Large intestine (tissue), 3 donors: ENCODE measurements around the gene BHLHA15. TPM values are rescaled to one million over a fixed set of nuclear protein-coding genes. Genes with fewer than 3 reads are reported as not detected.

Source experiments
- DNase-seq, 2 donors: peaks; one replicate each; pipeline versions ENCODE4 v3.0.0 to v3.0.0-alpha.2; 2013
- H3K27ac ChIP-seq: one replicate; pipeline ENCODE4 v1.5.1; 2013; ENCODE audit warnings: low read length
- H3K27me3 ChIP-seq: 2 replicates; pipeline ENCODE4 v1.6.1; 2013; ENCODE audit warnings: low read length; ENCODE audit not compliant: control insufficient read depth, insufficient read depth
- H3K36me3 ChIP-seq: 2 replicates; pipeline ENCODE4 v1.6.1; 2013; ENCODE audit warnings: low read length; ENCODE audit not compliant: control insufficient read depth, insufficient read depth
- H3K4me1 ChIP-seq: one replicate; pipeline ENCODE4 v1.6.1; 2013; ENCODE audit warnings: low read length; ENCODE audit not compliant: control insufficient read depth, insufficient read depth
- H3K4me3 ChIP-seq: one replicate; pipeline ENCODE4 v1.5.1; 2013; ENCODE audit warnings: low read length
- H3K9me3 ChIP-seq: one replicate; pipeline ENCODE4 v1.6.1; 2013; ENCODE audit warnings: mild to moderate bottlenecking, low read depth, low read length, moderate library complexity; ENCODE audit not compliant: control insufficient read depth
- WGBS: methylation state at CpG from one replicate; pipeline ENCODE4 v1.1.5; 2013; ENCODE audit warnings: low lambda C conversion rate; ENCODE audit not compliant: insufficient coverage; 5-methylcytosine and 5-hydroxymethylcytosine counted together
- polyA plus RNA-seq: library from polyadenylated mRNA; unstranded; fragments of 120-200 nt; gene quantifications from one replicate; pipeline ENCODE4 v1.2.1, GENCODE V29; 2013

Gene BHLHA15
- polyA plus RNA-seq, 1 donor = 0.60 TPM

DNA sequence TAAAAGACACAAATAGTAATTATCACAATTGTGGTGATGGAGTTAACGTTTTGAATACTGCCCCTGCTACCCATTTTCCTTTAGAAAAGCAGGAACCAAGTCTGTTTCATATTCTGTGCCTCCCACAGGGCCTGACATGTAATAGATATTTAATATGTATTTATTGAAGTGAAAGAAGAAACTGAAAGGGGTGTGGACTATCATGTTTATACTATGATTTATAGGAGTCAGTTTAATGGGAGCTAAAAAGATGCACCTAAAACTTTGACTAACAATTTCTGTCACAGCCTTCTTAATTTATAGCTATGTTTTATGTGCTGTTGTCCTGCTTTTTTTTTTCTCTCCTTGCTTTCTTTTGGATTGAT lies 24.1 kb upstream of the BHLHA15 start:
- H3K27me3 ChIP-seq = no peaks in the 10 kb centered on the region
- H3K4me1 ChIP-seq = no peaks in the 10 kb centered on the region
- H3K9me3 ChIP-seq = no peaks in the 10 kb centered on the region
- DNase-seq = no peak
- WGBS = 100% methylated on average over 1 of the region's 1 CpG
- H3K27ac ChIP-seq = no peak overlapping the region
- no peak overlapping the region for H3K4me3 ChIP-seq
- peaks cover 49% of the 10 kb centered on the region for H3K36me3 ChIP-seq

DNA sequence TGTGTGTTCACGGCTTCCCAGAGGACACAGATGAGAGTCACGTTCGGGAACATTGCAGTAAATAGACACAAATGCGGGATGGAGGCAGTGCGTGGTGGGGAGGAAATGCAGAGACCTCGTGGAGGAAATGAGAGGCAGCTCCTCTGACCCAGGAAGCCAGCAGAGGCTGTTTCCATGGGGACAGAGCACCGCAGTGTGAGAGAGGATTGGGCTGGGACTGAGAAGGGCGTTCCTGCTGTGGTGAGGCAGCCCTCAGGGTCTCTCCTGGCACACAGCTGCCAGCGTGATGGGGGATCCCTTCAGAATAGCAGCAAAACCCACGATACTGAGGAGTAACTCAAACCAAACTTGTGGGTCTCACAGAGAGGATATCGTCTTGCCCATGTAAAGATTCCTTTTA lies 21.7 kb upstream of the BHLHA15 start:
- no peak for DNase-seq
- no peak overlapping the region for H3K27ac ChIP-seq
- no peak overlapping the region for H3K4me3 ChIP-seq
- no peaks in the 10 kb centered on the region for H3K9me3 ChIP-seq
- WGBS = no CpG with 5 or more reads among the region's 11 CpGs
- H3K27me3 ChIP-seq = no peaks in the 10 kb centered on the region
- H3K4me1 ChIP-seq = no peaks in the 10 kb centered on the region
- H3K36me3 ChIP-seq = peaks cover 68% of the 10 kb centered on the region

DNA sequence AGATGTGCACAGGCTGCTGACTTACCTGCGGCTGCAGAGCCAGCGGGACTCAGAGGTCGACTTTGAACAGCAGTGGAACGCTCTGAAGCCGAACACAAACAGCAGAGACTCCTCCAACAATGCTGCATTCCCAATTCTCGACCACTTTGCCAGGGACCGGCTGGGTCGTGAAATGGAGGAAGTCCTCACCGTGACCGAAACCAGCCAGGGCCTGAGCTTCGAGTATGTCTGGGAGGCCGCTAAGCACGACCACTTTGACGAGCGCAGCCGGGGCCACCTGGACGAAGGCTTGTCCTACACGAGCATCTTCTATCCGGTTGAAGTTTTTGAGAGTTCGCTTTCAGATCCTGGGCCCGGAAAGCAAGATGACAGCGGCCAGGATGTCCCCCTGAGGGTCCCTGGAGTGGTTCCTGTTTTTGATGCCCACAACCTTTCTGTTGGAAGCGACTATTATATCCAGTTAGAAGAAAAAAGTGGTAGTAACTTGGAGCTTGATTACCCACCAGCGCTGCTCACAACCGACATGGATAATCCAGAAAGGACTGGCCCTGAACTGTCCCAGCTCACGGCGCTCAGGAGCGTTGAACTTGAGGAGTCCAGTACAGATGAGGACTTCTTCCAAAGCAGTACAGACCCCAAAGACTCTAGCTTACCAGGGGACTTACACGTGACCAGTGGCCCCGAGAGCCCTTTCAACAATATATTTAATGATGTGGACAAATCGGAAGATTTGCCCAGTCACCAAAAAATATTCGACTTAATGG lies 19.4 kb upstream of the BHLHA15 start:
- no peak for DNase-seq
- no peak overlapping the region for H3K27ac ChIP-seq
- H3K4me1 ChIP-seq = no peaks in the 10 kb centered on the region
- H3K9me3 ChIP-seq = no peaks in the 10 kb centered on the region
- no peak overlapping the region for H3K4me3 ChIP-seq
- H3K27me3 ChIP-seq = no peaks in the 10 kb centered on the region
- no CpG with 5 or more reads among the region's 32 CpGs for WGBS
- peaks cover 77% of the 10 kb centered on the region for H3K36me3 ChIP-seq

DNA sequence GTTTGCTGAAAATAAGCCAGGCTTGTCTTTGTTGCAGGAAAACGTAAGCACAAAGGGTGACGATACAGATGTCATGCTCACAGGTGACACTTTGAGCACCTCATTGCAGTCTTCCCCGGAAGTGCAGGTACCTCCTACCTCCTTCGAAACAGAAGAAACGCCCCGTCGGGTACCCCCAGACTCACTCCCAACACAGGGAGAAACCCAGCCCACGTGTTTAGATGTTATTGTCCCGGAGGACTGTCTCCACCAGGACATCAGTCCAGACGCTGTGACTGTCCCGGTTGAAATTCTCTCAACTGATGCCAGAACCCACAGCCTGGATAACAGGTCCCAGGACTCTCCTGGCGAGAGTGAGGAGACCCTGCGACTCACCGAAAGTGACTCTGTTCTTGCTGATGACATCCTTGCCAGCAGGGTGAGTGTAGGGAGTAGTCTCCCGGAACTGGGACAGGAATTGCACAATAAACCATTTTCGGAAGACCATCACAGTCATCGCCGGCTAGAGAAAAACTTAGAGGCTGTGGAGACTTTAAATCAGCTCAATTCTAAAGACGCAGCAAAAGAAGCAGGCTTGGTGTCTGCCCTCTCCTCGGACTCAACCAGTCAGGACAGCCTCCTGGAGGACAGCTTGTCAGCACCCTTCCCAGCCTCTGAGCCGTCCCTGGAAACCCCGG lies 18.3 kb upstream of the BHLHA15 start:
- Histone ChIP-seq H3K36me3 (peaks cover 72% of the 10 kb centered on the region), H3K27me3 (no peaks in the 10 kb centered on the region), H3K9me3 (no peaks in the 10 kb centered on the region), H3K27ac (no peak overlapping the region), H3K4me1 (no peaks in the 10 kb centered on the region), H3K4me3 (no peak overlapping the region)
- 100% methylated on average over 2 of the region's 22 CpGs for WGBS
- DNase-seq = no peak

DNA sequence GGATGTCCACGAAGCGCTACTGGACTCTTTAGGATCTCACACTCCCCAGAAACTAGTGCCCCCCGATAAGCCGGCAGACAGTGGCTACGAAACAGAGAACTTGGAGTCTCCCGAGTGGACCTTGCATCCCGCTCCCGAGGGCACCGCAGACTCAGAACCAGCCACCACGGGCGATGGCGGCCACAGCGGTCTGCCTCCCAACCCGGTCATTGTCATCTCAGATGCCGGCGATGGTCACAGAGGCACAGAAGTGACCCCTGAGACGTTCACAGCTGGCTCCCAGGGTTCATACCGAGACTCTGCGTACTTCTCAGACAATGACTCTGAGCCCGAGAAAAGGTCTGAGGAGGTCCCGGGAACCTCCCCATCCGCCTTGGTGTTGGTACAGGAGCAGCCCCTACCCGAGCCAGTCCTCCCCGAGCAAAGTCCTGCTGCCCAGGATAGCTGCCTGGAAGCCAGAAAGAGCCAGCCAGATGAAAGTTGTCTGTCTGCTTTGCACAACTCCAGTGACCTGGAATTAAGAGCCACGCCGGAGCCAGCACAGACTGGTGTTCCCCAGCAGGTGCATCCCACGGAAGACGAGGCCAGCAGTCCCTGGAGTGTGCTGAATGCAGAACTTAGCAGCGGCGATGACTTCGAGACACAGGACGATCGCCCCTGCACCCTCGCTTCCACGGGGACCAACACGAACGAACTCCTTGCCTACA lies 17.6 kb upstream of the BHLHA15 start:
- Histone ChIP-seq H3K27ac (no peak overlapping the region), H3K9me3 (no peaks in the 10 kb centered on the region), H3K4me3 (no peak overlapping the region), H3K36me3 (peaks cover 65% of the 10 kb centered on the region), H3K4me1 (no peaks in the 10 kb centered on the region), H3K27me3 (no peaks in the 10 kb centered on the region)
- DNase-seq = no peak
- 80% methylated on average over 1 of the region's 37 CpGs for WGBS

DNA sequence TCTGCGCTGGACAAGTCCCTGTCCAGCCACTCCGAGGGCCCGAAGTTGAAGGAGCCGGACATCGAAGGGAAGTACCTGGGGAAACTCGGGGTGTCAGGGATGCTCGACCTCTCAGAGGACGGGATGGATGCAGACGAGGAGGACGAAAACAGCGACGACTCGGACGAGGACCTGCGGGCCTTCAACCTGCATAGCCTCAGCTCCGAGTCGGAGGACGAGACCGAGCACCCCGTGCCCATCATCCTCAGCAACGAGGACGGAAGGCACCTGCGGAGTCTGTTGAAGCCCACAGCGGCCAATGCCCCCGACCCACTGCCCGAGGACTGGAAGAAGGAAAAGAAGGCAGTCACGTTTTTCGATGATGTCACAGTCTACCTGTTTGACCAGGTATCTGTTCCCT lies 17.1 kb upstream of the BHLHA15 start:
- no peaks in the 10 kb centered on the region for H3K4me1 ChIP-seq
- no peaks in the 10 kb centered on the region for H3K9me3 ChIP-seq
- DNase-seq = no peak
- no peaks in the 10 kb centered on the region for H3K27me3 ChIP-seq
- peaks cover 60% of the 10 kb centered on the region for H3K36me3 ChIP-seq
- H3K4me3 ChIP-seq = no peak overlapping the region
- WGBS = 100% methylated on average over 1 of the region's 28 CpGs
- no peak overlapping the region for H3K27ac ChIP-seq

DNA sequence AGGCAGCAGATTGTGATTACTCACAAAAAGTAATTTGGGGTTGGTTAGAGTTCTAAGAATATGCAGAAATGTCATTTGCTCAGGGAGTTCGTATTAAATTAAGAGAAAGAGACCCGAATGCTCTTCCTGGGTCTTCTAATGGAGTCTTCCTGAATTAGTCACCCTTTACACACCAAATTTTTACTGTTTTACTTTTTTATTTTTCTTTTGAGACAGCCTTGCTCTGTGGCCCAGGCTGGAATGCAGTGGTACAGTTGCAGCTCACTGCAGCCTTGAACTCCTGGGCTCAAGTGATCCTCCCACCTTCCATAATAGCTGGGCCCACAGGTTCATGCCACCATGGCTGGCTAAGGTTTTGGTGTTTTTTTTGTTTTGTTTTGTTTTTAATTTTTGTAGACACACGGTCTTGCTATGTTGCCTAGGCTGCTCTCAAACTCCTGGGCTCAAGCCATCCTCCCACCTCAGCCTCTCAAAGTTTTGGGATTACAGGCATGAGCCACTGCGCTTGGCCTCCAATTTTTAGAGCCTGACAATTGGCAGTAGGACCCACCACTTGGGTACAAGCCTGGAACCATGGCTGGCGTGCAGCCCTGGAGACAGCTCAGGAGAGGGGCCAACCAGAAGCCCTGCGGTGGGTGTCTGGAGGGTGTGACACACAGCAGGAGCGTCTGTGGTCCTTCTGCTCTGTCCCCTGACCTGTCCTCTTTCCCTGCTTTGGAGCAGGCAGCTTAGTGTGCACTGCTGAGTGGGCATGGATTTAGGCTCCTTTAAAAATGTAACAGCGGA lies 16.4 kb upstream of the BHLHA15 start:
- Histone ChIP-seq H3K27ac (no peak overlapping the region), H3K9me3 (no peaks in the 10 kb centered on the region), H3K36me3 (peaks cover 54% of the 10 kb centered on the region), H3K4me1 (no peaks in the 10 kb centered on the region), H3K4me3 (no peak overlapping the region), H3K27me3 (no peaks in the 10 kb centered on the region)
- WGBS = 100% methylated on average over 2 of the region's 8 CpGs
- no peak for DNase-seq

DNA sequence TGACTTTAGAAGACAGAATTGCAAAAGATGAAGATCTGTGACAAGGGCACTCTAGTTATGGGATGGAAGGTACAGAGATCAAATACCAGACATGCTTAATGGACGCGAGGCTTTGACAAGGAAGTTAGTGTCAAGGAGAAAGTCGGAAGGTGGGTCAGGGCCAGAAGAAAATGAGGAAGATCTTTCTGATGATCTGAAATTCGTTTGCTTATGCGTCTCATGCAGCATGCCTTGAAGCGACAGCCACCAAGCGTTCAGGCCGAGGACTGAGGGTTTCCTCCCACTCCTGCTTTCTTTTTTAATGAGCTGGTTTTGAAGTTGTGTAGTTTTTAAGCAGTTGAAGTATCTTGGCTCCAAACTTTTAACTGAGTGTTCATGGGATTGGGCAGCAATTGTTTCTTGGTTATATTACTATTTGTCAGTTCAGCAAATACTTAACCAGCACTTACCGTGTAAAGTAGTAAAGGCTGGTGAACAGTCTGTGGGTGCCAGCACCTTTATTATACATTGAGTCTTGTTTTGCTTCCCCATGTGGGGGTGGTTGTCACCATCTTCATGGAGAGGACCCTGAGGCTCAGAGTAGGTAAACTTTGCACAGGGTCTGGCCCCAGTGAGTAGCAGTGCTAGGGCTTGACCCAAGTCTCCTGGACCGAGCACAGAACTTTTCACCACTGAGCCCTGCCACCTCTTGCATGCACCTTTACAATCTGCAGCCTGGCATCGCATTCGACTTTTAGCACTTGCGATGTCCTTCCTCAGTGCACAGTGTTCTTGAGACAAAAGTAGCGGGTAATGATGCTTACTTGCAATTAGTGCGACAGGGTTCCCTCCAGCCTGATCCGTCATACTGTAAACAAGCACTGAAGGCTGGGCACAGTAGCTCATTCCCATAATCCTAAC lies 14.3 kb upstream of the BHLHA15 start:
- no peak for DNase-seq
- Histone ChIP-seq H3K27me3 (no peaks in the 10 kb centered on the region), H3K9me3 (no peaks in the 10 kb centered on the region), H3K4me1 (no peaks in the 10 kb centered on the region), H3K27ac (no peak overlapping the region), H3K36me3 (peaks cover 49% of the 10 kb centered on the region), H3K4me3 (no peak overlapping the region)
- 83% methylated on average over 2 of the region's 16 CpGs for WGBS

DNA sequence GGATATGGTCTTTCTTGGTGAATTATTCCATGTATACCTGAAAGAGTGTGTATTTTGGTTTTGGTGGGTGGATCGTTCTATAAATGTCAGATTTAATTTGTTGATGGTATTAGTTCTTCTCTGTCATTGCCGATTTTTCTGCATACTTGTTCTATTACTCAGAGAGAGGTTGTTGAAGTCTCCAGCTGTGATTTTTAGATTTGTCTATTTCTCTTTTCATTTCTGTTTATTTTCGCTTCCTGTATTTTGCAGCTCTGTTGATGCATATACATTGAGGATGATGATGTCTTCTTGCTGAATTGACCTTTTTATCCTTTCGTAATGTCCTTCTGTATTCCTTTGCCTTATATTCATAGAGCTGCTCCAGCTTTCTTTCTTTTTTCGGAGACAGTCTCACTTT lies 12.1 kb upstream of the BHLHA15 start:
- no peak for DNase-seq
- Histone ChIP-seq H3K4me3 (no peak overlapping the region), H3K27ac (no peak overlapping the region), H3K4me1 (peaks cover 1% of the 10 kb centered on the region), H3K36me3 (peaks cover 39% of the 10 kb centered on the region), H3K27me3 (no peaks in the 10 kb centered on the region), H3K9me3 (no peaks in the 10 kb centered on the region)
- WGBS = 97% methylated on average over 3 of the region's 5 CpGs
